HepG2 (cell line): ENCODE data around the gene ZNF678. TPM values are rescaled to one million over a fixed set of nuclear protein-coding genes. Genes with fewer than 3 reads are reported as not detected.

ENCODE experiments used
- AGO1 ChIP-seq: fragments of 200-400 bp; formaldehyde crosslinking; IDR thresholded peaks from 2 replicates; pipeline ENCODE4 v1.6.1; 2017; ENCODE audit warnings: mild to moderate bottlenecking, low read depth, low read length, moderate library complexity; ENCODE audit not compliant: poor library complexity, severe bottlenecking
- ARID5B ChIP-seq: IDR thresholded peaks from 2 replicates; pipeline ENCODE4 v1.4.0; 2020; ENCODE audit warnings: mild to moderate bottlenecking, missing genetic modification reagents
- ATF2 ChIP-seq: sonication (generic); formaldehyde crosslinking; IDR thresholded peaks from 2 replicates; pipeline ENCODE4 v1.4.0; 2020; ENCODE audit warnings: missing genetic modification reagents
- ATF7 ChIP-seq, 2 experiments: fragments of 450-650 bp in 1 of 2; sonication (generic) in 1 of 2; formaldehyde crosslinking in 1 of 2; IDR thresholded peaks; 2 replicates each; pipeline versions ENCODE4 v1.4.0 to v1.6.1; 2016 to 2020; ENCODE audit warnings: antibody characterized with exemption in 1 of 2, mild to moderate bottlenecking in 1 of 2, missing genetic modification reagents in 1 of 2
- ELK4 ChIP-seq: sonication (generic); formaldehyde crosslinking; IDR thresholded peaks from 2 replicates; pipeline ENCODE4 v1.9.0; 2021; ENCODE audit warnings: missing genetic modification reagents, borderline replicate concordance
- ISL2 ChIP-seq: sonication (generic); formaldehyde crosslinking; IDR thresholded peaks from 2 replicates; pipeline ENCODE4 v1.5.0; 2020; ENCODE audit warnings: missing genetic modification reagents
- KDM2A ChIP-seq: sonication (generic); formaldehyde crosslinking; IDR thresholded peaks from 2 replicates; pipeline ENCODE4 v1.4.0; 2020; ENCODE audit warnings: low read depth, missing genetic modification reagents, borderline replicate concordance
- KDM5A ChIP-seq: fragments of 200-600 bp; sonication (generic); IDR thresholded peaks from 2 replicates; pipeline ENCODE4 v1.7.0; 2018; ENCODE audit warnings: antibody characterized with exemption, mild to moderate bottlenecking, low read length, borderline replicate concordance
- LCORL ChIP-seq, 2 experiments: fragments of 450-650 bp in 1 of 2; sonication (generic) in 1 of 2; formaldehyde crosslinking in 1 of 2; IDR thresholded peaks; 2 replicates each; pipeline versions ENCODE4 v1.5.0 to v1.6.1; 2017 to 2020; ENCODE audit warnings: antibody characterized with exemption in 1 of 2, missing genetic modification reagents in 1 of 2
- MYPOP ChIP-seq: sonication (generic); formaldehyde crosslinking; IDR thresholded peaks from 2 replicates; pipeline ENCODE4 v1.8.1; 2023; ENCODE audit warnings: mild to moderate bottlenecking, moderate library complexity, missing genetic modification reagents
- TFDP2 ChIP-seq: sonication (generic); formaldehyde crosslinking; IDR thresholded peaks from 2 replicates; pipeline ENCODE4 v1.4.0; 2020; ENCODE audit warnings: missing genetic modification reagents
- ZFY ChIP-seq: sonication (generic); formaldehyde crosslinking; IDR thresholded peaks from 2 replicates; pipeline ENCODE4 v1.4.0; 2020; ENCODE audit warnings: missing genetic modification reagents
- ZNF280B ChIP-seq: sonication (generic); formaldehyde crosslinking; IDR thresholded peaks from 2 replicates; pipeline ENCODE4 v1.5.0; 2020; ENCODE audit warnings: missing genetic modification reagents, mild to moderate bottlenecking, borderline replicate concordance
- ZNF598 ChIP-seq: sonication (generic); formaldehyde crosslinking; IDR thresholded peaks from 2 replicates; pipeline ENCODE4 v1.5.1; 2020; ENCODE audit warnings: mild to moderate bottlenecking, missing genetic modification reagents, borderline replicate concordance
- ZNF709 ChIP-seq: sonication (generic); formaldehyde crosslinking; IDR thresholded peaks from 2 replicates; pipeline ENCODE4 v1.5.0; 2020; ENCODE audit warnings: mild to moderate bottlenecking, missing genetic modification reagents
- polyA plus RNA-seq, 8 experiments: library from polyadenylated mRNA; depleted of rRNA in 3 of 8; stranded (reverse) in 7 of 8; unstranded in 1 of 8; fragments of >200 nt; fragmentation: Illumina TruSeq in 4 of 8; extraction: Trizol in 4 of 8; gene quantifications; 2 replicates each; pipeline versions ENCODE4 v1.2.1 to v1.2.3, GENCODE V29; 2011 to 2016; ENCODE audit warnings: low read depth in 4 of 8, missing spikeins in 1 of 8, mixed read lengths in 1 of 8; ENCODE audit not compliant: insufficient read depth in 1 of 8
- total RNA-seq, 5 experiments: library from RNA; depleted of rRNA; stranded (reverse); fragments of >200 nt; fragmentation: Illumina TruSeq; extraction: Trizol; gene quantifications; 2 replicates each; pipeline ENCODE4 v1.2.3, GENCODE V29; 2016; ENCODE audit warnings: low read depth in 1 of 5

ZNF678 gene
- total and polyA plus RNA-seq, 2 of the 13 experiments (the other 11 are each of a cell fraction or from before 2014, with no cell fraction given) = 2.0 to 7.6 TPM

GRCh38 chr1:227563324-227564201 lies at the start of gene ZNF678 (continued):
- TF ChIP-seq ATF2 (0 out of 2 replicates have a peak, but pooled peaks have one; percentile 21), ZNF709 (CRISPR knock-in tag) (peak; percentile 54; the same call in 1 of the 2 replicates), AGO1 (peak; percentile 57), ARID5B (peak; percentile 54; the same call in 1 of the 2 replicates), ISL2 (CRISPR knock-in tag) (no peak), LCORL (IDR thresholded peaks at IDR 0.05) (peak; percentile 65; the same call in 1 of the 2 replicates), LCORL (CRISPR knock-in tag; IDR thresholded peaks at IDR 0.05) (peak; percentile 66), ZFY (CRISPR knock-in tag) (peak; percentile 84), MYPOP (peak; percentile 70; the same call in 1 of the 2 replicates), TFDP2 (CRISPR knock-in tag) (peak; percentile 72), ATF7 (IDR thresholded peaks at IDR 0.05) (no peak), ATF7 (CRISPR knock-in tag; IDR thresholded peaks at IDR 0.05) (no peak), ELK4 (CRISPR knock-in tag) (no peak), KDM5A (peak; percentile 62; the same call in 1 of the 2 replicates), KDM2A (CRISPR knock-in tag) (peak; percentile 80; the same call in 1 of the 2 replicates), ZNF280B (CRISPR knock-in tag) (peak; percentile 86; the same call in 1 of the 2 replicates), ZNF598 (peak; percentile 86; the same call in 1 of the 2 replicates)
